A549 (cell line): ENCODE data around the gene GRM5.
A peak's percentile ranks its signal among the peaks of the same experiment; 100 is the strongest.

Experiments used
- BHLHE40 ChIP-seq: IDR thresholded peaks from 2 replicates; pipeline ENCODE4 v1.6.1; 2012; ENCODE audit warnings: low read depth, low read length, inconsistent platforms
- CTCF ChIP-seq: fragments of >200 bp; sonication (Bioruptor Twin); formaldehyde crosslinking; IDR thresholded peaks from 3 replicates; pipeline ENCODE4 v1.5.1; 2016
- EP300 ChIP-seq, 2 experiments: fragments of >200 bp; sonication (Bioruptor Twin); formaldehyde crosslinking; IDR thresholded peaks; 2 replicates in 1 of 2; 3 replicates in 1 of 2; pipeline ENCODE4 v1.6.1; 2016 to 2017
- HOXA7 ChIP-seq: fragments of 250-450 bp; sonication (Bioruptor Pico); IDR thresholded peaks from 2 replicates; pipeline ENCODE4 v1.5.0; 2020; ENCODE audit warnings: mild to moderate bottlenecking, moderate library complexity
- KDM1A ChIP-seq: fragments of 200-600 bp; sonication (generic); IDR thresholded peaks from 2 replicates; pipeline ENCODE4 v1.6.1; 2016; ENCODE audit warnings: low read depth, mild to moderate bottlenecking
- MAFK ChIP-seq: fragments of 450-650 bp; IDR thresholded peaks from 2 replicates; pipeline ENCODE4 v1.6.1; 2014; ENCODE audit not compliant: partially characterized antibody
- MAX ChIP-seq: IDR thresholded peaks from 2 replicates; pipeline ENCODE4 v1.6.1; 2012
- MYC ChIP-seq: IDR thresholded peaks from 2 replicates; pipeline ENCODE4 v1.6.1; 2012; ENCODE audit warnings: mild to moderate bottlenecking, inconsistent platforms, low read length, improper control_type of control experiment, borderline replicate concordance
- NFE2L2 ChIP-seq: fragments of 150-350 bp; conservative IDR thresholded peaks from 2 replicates; pipeline ENCODE4 v1.6.1; 2014; ENCODE audit warnings: low read length
- POLR2A ChIP-seq: IDR thresholded peaks from 2 replicates; pipeline ENCODE4 v1.6.1; 2012; ENCODE audit warnings: mild to moderate bottlenecking, low read length
- RAD21 ChIP-seq, 2 experiments: fragments of >200 bp in 1 of 2; sonication (Bioruptor Twin) in 1 of 2; formaldehyde crosslinking in 1 of 2; IDR thresholded peaks in 1 of 2; conservative IDR thresholded peaks in 1 of 2; 2 replicates in 1 of 2; 3 replicates in 1 of 2; pipeline ENCODE4 v1.6.1; 2012 to 2018; ENCODE audit warnings: inconsistent platforms in 1 of 2
- RFX5 ChIP-seq: fragments of 450-650 bp; IDR thresholded peaks from 2 replicates; pipeline ENCODE4 v1.7.1; 2014; ENCODE audit warnings: antibody characterized with exemption, mild to moderate bottlenecking, moderate library complexity
- ZFP36 ChIP-seq: fragments of 450-650 bp; IDR thresholded peaks from 2 replicates; pipeline ENCODE4 v1.6.1; 2014; ENCODE audit warnings: borderline replicate concordance; ENCODE audit not compliant: partially characterized antibody

- TF ChIP-seq MYC = no peak
- no peak for TF ChIP-seq EP300 (IDR thresholded peaks at IDR 0.05)
- no peak for TF ChIP-seq MAX
- TF ChIP-seq RFX5 = no peak
- peak; percentile 47 for TF ChIP-seq CTCF
- TF ChIP-seq MAFK = no peak
- no peak for TF ChIP-seq HOXA7 (CRISPR knock-in tag)
- TF ChIP-seq BHLHE40 = no peak
- peak; percentile 66 to 76 for TF ChIP-seq RAD21 (conservative IDR thresholded peaks at IDR 0.05 in 1 of 2, IDR thresholded peaks at IDR 0.05 in 1 of 2)
- TF ChIP-seq KDM1A = no peak
- TF ChIP-seq NFE2L2 = no peak
- TF ChIP-seq ZFP36 = no peak
- no peak for TF ChIP-seq POLR2A
Measured at GRCh38 chr11:88886796-88887195, 179.0 kb downstream of the GRM5 start.
